GM18519 (cell line): ENCODE measurements around the gene FERMT2.
"Not testable (repeated sequence)": the region's sequence is repeated elsewhere in the genome, so short reads cannot be mapped to it uniquely, and the experiment has no call there.

Experiments used
- ATAC-seq: cut with Tn5 transposase; IDR thresholded peaks from one replicate; pipeline ENCODE4 v1.9.1; 2021; ENCODE audit warnings: mild to moderate bottlenecking, moderate library complexity; ENCODE audit not compliant: unreplicated experiment, low FRiP score

Gene FERMT2

DNA sequence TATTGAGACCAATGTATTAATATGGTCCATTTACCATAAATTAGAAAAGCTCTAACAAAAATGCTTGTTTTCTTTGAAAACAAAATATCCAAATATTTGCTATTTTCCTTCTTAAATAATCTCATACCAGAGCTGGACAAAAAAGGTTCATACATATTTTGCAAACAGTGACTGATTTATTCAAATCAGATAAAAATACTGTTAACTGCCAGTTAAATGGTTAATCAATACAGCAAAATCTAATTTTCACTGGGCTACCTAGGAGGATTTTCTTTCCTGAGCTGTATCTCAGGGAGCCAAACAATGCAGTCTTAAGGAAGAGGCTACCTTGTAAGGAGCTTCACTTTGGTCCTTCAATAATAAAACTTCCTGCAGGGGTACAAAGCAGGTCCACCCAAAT is 2.0 kb downstream of the FERMT2 start:
- no peak for ATAC-seq

DNA sequence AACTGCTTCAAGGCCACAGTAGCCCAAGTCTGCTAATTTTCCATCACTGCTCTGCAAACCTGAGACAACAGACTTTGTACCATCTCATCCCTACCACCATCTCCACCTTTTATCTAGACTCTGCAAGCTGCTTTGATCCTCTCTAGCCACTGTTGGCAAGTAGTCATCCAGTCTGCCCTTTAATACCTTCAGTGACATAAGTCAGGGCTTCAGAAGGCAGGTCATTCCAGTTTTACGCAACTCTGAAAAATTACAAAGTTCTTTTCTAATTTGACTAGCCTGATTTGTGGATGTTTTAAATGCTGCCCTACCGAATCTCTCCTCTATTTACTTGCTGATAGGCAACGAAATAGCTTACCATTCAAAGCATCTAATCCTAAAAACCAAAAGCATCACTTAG is 2.8 kb downstream of the FERMT2 start:
- ATAC-seq, result no peak

DNA sequence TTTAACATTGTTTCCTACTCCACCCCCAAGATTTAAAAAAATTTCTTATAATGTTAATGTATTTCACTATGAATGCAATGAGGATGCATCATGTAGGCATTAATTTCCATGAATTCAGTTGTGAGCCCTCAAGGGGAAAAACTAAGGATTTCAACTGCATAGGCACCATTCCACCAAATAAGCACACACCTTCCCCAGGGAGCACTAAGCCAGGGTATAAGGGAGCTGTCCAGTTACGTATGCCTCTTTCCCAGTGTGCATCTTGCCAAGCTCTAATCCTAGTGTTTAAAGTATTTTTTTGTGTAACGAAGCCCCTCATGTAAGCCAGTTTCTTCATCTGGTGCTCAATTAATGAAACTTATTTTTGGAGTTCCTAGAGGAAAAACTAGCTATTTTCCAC is 6.6 kb downstream of the FERMT2 start:
- no peak for ATAC-seq

DNA sequence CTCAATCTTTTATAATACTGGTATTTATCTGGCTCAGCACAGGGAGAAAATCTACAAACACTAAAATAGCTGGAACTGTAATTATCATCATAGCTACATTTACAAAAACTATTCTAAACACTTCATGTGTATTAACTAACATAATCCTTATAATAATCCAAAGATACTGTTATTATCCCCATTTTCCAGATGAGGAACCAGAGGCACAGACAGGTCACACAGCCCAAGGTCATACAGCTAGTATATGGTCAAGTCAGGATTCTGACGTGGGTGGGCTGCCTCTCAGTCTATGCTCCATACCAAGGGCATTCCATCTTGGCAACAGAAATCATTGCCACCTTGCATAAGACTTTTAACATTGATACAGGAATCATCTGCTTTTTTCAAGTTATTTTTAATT is 11.4 kb downstream of the FERMT2 start:
- ATAC-seq, result no peak

DNA sequence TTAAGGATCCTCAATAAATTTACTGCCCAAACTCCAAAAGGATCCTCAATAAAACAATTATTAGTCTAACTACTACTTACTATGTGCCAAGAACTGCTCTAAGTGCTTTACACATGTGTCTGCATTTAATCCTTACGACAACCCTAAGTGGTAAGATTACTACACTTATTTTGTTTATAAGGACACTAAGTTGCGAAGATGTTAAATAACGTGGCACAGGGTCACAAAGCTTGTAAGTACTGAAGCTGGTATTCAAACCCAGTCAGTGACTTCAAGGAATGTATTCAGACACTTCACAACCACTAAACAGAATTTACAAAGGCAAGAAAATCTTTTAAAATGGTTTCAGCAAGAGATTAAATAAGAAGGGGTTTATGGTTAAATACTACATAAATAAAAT is 13.0 kb downstream of the FERMT2 start:
- no peak for ATAC-seq

DNA sequence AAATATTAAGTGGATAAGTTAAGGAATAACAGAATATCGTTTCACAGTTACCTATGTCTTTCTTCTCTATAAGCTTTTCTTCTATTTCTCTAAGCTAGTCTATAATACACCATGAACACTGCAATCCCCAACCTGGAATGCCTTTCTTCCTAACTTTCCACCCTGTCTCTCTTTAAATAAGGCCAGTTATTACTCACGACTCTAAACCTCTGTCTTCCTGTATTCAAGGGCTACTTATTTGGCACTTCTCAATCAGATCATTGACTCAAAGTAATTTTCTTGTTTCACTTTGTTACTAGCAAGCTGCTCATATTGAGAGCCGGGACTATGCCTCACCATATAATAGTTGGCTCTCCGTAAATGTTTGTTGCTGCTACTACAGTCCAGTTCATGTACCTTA is 13.5 kb downstream of the FERMT2 start:
- no peak for ATAC-seq

DNA sequence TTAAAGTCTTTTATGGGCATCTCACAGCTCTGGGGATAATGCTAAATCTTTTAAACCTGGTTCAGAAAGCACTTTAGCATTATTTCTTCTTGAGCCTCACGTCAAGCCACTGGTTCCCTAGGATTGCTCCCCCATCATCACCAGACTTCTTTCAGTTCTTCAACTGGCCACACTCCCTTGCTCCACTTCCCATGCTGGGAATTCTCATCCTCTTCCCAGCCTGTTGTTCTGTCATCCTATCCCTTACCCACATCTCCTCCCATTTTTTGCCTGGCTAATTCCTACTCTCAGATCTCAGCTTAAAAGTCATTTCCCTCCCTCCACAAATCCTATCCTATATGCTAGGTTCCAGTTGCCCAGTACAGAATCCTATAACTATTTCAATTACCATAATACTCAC is 14.4 kb downstream of the FERMT2 start:
- no peak for ATAC-seq

DNA sequence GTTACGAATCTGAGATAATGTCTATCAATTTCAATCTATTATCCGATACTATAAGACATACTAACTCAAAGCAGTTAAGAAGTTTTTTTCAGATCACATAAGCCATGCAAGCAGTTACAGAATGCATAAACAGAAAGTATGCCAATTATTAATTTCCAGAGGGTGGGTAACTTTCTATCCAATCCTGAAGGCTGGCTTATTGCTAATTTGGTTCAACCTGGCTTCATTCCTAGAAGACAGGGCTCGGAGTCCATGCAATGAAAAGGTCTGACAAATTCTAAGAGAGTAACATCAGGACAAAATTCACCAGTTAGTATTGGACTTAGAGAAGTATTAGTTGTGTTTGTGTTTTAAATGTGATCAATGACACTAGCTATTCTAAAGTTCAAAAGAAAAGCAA is 15.0 kb downstream of the FERMT2 start:
- no peak for ATAC-seq

DNA sequence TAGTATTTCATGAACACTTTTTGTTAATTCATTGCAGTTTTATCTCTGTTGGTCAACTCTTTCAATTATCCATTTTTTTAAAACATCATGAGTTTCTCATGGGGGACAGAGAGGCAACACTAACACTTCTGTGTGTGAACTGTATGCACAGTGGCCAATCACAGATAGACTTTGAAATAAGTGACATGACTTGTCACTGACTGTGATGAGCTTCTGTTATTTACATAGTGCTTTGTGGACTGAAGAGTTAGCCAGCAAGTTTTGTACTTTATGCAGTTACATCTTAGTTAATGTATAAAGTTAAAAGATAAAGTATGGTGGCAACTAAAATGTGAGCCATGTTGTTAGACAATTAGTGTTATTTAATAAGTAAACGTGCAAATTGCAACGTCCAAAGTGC is 16.1 kb downstream of the FERMT2 start:
- no peak for ATAC-seq

DNA sequence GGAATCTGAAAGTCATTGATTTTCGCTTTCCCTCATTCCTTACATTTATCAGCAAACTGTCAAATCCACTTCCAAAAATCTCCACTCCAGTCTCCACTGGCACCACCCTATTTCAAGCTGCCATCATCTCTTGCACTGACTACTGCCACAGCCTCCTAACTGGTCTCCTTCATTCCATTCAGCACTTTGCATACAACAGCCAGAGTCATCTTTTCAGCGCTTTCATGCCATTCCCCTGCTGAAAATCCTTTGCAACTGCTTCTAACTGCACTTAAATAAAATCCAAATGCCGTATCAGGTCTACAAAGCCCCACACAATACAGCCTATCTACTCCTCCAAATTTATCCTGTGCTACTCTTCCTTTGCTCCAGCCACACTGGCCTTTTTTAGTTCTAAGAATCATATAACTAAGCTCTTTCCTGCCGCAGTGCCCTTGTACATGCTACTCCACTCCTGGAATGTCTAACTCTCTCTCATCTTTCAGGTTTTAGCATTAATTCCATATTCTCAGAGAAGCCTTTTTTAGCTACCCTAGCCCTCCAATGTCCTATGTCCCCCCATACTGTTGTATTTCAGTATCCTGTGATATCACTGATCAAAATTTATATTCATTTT is 21.6 kb downstream of the FERMT2 start:
- ATAC-seq, result no peak

DNA sequence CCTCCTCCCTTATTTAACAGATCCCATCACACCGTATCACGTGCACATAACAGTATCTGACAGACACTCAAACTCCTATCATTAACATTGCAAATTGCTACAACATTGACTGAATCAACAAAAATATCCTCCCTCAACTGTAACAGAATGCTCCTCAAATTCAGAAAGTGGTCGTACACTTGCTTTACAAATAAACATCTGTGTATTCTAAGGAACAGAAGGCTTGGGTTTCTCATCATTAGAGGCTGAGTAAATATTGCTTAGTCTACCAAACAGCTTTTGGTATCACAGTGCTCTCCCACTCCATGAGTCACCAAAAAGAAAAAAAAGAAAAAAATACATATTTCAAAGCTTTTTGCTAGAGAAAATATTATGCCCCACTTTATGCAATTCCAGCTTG is 23.9 kb downstream of the FERMT2 start:
- no peak for ATAC-seq

DNA sequence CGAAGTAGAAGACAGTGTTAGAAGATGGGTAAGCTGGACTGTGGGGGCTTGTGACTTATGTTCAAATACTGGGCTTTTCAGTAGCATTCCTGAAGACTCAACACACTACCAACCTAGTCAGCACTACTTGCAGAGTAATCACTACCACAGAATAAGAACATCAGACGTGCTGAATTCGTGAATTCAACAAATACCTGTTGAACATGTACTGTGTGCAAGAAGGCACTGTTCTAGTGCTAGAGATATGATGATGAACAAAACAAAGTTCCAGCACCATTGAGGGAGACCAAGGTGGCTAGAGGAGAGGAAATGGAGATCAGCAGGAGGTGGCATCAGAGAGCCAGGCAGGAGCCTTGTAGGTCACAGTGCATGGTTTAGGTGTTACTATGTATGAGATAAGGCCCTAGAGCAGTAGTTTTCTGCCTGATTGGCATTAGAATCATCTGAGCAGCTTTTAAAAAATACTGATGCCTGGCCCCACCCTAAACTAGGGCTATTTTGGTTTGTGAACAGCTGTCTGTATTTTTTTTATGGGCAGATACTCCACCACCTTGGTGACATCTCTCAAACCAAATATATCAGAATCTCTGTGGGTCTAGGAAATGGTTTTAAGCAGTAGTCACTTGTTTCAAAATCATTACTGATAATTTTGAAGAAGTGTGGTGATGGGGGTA is 26.8 kb downstream of the FERMT2 start:
- ATAC-seq, result no peak

DNA sequence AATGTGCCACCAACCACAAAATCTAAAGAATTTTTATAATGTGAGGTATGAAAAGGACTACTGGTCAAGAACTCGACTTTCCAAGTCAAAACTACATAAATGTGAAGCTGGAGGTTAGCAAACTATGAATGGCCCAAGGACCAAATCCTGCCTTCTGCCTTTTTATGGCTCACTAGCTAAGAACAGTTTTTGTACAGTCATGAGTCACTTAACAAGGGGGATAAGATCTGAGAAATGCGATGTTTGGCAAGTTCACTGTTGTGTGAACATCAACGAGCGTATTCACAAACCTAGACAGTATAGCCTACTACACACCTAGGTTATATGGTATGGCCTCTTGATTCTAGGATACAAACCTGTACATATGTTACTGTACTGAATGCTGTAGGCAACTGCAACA is 28.2 kb downstream of the FERMT2 start:
- no peak for ATAC-seq

DNA sequence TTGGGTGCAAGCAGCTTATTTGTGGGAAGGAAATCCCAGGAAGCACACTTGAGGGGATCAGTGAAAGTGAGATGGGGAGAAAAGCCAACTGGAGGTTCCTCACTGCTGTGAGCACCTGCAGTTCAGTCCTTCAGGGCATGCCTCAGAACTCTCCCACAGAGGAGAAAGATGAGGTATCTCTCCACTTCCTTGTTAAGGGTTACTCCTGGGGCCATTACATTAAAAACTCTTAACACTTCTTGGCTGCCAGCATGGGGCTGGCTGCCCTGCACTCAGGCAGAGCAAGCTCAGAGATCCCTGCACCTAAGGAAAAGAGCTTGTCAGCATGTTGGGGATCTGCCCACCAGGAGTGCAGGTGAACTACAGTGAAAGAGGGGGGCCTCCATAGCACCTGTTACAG is 28.8 kb downstream of the FERMT2 start:
- no peak for ATAC-seq

DNA sequence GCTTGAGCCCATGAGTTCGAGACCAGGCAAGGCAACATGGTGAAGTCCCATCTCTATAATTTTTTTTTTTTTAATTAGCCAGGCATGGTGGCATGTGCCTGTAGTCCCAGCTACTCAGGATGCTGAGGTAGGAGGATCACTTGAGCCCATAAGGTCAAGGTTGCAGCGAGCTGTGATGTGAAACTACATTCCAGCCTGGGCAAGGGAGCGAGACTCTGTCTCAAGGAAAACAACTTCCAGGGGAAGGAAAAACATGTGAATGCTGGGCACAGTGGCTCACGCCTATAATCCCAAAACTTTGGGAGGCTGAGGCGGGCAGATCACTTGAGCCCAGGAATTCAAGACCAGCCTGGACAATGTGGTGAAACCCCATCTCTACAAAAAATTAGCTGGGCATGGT is 30.4 kb downstream of the FERMT2 start:
- not testable (repeated sequence) for ATAC-seq

DNA sequence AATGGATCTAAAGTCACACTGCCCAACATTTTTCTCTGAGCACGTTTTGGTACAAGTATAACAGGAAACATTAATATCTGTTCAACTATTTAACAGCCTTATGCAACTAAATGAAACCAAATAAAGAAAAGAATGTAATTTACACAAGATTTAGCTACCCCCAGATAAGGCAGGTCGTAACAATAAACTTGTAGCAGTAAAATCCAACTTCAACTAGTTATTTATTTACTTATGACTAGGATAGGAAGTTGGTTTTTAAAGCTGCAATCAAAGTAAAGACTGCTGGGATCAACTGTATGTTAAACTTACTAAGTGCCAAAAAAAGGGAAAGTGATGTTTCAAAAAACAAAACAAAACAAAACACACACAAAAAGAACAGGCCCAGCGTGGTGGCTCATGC is 30.9 kb downstream of the FERMT2 start:
- no peak for ATAC-seq

DNA sequence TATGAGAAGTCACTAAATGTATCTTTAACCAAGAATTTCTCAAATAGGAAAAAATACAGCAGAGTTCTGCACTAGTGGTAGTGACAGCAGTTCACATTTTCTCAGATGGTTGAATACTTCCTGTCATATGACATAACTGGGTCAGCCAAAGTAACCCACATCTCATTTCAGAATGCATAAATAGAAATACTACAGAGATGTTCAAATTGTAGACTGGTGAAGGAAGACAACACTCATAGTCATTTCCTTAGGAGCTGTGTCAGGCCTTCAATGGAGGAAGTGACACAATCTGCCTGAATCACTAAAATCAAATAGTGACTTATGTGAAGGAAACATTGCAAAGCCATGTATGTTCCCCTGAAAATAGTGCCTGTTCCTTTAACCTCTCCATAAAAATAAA is 32.4 kb downstream of the FERMT2 start:
- peak; percentile 98 for ATAC-seq

DNA sequence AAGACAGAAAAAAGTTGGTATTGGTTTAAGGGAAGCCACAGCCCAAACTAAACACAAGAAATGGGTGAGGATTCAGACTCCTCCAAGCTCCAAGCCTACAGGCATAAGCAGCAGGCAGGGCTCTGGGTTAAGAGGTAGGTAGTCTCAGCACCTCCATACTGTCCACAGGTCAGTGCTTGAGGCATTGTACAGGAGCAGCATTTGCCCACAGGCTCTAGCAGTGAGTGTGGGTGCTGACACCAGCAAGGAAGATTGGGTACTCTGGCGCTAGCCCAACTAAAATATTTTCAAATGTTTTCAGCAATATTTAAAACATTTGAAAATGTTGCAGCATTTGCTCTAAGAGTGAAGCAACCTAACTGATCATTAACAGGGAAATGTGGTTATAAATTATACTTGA is 33.1 kb downstream of the FERMT2 start:
- ATAC-seq, result no peak

DNA sequence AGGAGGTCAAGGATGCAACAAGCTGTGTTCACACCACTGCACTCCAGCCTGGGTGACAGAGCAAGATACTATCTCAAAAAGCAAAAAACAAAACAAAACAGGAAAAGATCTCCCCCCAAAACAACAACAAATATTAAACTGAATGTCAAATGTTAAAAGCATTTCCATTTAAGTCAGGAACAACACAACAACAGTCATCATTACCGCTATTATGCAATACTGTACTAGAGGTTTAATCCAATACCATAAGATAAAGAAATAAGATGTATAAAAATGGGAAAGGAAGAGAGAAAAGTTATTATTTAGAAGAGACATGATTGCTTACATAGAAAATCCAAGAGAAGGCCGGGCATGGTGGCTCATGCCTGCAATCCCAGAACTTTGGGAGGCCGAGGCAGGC is 36.6 kb downstream of the FERMT2 start:
- ATAC-seq, result no peak

DNA sequence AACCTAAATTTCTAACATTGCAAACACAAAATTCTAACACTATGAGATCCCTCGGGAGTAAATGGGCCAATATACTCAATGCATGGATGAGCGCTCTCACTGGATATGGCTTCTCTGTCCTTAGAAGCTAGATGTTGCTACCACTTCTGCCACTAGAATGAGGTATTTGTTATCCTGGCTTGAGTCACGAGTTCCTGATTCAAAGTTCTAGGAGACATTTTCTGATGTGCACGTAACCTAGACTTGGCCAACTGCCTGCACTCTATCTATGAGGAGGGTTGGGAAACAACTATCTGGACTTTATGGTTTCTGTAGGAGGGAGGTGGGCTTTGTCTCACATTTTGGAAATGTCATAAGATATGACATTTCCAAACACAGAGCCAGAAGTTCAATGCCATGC is 37.6 kb downstream of the FERMT2 start:
- ATAC-seq, result no peak

DNA sequence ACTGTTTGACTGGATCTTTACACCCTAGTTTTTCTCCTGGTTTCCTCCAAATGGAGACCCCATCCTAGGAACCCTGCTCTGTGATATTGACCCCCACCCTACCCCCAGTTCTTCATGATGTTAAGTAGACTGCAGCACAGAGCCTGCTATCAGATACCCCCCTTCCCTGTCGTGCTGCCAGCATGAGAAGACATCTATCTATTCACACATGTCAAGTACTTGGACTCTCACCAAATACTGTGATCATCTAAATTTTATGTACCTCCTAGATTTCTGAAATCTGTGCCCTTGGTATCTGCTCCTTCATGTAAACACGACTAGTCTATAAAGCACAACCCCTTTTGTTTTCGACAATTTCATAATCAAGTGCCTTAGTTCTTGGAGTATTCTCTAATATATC is 38.9 kb downstream of the FERMT2 start:
- ATAC-seq, result no peak

DNA sequence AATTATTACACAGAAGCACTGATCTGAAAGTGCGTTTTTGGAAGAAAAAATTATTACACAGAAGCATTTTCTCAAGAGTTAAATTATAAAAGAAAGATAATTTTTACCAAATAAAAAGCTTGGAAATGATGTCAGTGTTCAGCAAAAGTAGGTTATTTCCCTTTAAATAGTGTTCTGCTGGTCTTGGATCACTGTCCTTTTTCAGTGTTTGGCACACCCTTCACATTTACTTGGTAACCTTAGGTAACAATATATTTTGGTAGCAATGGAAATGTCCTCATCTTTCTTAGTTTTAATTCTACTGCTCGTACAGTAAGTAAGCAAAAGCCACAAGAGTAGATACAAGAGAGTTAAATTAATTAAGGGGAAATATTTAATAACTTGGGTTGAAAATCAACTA is 40.3 kb downstream of the FERMT2 start:
- no peak for ATAC-seq

DNA sequence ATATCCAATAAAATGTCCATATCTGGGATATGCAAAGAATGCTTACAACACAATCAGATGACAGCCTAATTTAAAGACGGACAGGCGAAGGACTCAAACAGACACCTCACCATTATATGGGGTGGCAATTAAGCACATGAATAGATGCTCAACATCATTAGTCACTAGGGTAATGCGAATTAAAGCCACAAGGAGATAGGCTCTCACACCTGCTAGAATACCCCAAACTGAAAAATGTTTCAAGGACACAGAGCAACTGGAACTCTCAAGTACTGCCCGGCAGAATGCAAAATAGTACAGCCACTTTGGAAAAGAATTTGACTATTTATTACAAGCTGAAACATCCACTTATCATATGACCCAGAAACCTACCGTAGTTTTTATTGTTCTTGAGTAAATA is 42.9 kb downstream of the FERMT2 start:
- ATAC-seq, result no peak
